Effector memory CD4-positive, alpha-beta T cell (primary cell): ENCODE results near the gene MAPK1.

Source experiments
- DNase-seq, 3 donors: peaks; one replicate each; pipeline ENCODE4 v3.0.0-alpha.2; 2020
- H3K27ac ChIP-seq: 2 replicates; pipeline ENCODE4 v1.7.0; 2013; ENCODE audit warnings: mild to moderate bottlenecking, low read length, moderate library complexity; ENCODE audit not compliant: insufficient read depth, poor library complexity, severe bottlenecking
- H3K27me3 ChIP-seq: replicated peaks from 2 replicates; pipeline ENCODE4 v1.7.0; 2013; ENCODE audit warnings: mild to moderate bottlenecking, low read length; ENCODE audit not compliant: insufficient read depth, control insufficient read depth, poor library complexity, severe bottlenecking
- H3K36me3 ChIP-seq: 2 replicates; pipeline ENCODE4 v1.7.0; 2013; ENCODE audit warnings: mild to moderate bottlenecking, low read length, moderate library complexity; ENCODE audit not compliant: control insufficient read depth, insufficient read depth
- H3K4me1 ChIP-seq: 2 replicates; pipeline ENCODE4 v1.7.0; 2013; ENCODE audit warnings: low read length, mild to moderate bottlenecking; ENCODE audit not compliant: control insufficient read depth, insufficient read depth, poor library complexity, severe bottlenecking
- H3K4me3 ChIP-seq: 2 replicates; pipeline ENCODE4 v1.7.0; 2013; ENCODE audit warnings: low read length, low read depth, mild to moderate bottlenecking; ENCODE audit not compliant: insufficient read depth, poor library complexity, severe bottlenecking
- H3K9me3 ChIP-seq: 2 replicates; pipeline ENCODE4 v1.7.0; 2013; ENCODE audit warnings: mild to moderate bottlenecking, low read length, moderate library complexity; ENCODE audit not compliant: control insufficient read depth

Gene MAPK1

GRCh38 chr22:21707677-21708076 is 159.8 kb downstream of the MAPK1 start:
- DNase-seq, result no peak
- H3K27ac ChIP-seq, result no peak overlapping the region

More at GRCh38 chr22:21707677-21708076, 159.8 kb downstream of the MAPK1 start:
- Histone ChIP-seq H3K4me1 (no peaks in the 10 kb centered on the region), H3K27me3 (no peaks in the 10 kb centered on the region), H3K9me3 (no peaks in the 10 kb centered on the region), H3K36me3 (no peaks in the 10 kb centered on the region), H3K4me3 (no peak overlapping the region)
